Superior temporal gyrus (tissue), 1 donor: ENCODE results near the gene MS4A4A.

ENCODE experiments used
- DNase-seq: peaks from one replicate; pipeline ENCODE4 v3.0.0-alpha.2; 2016; ENCODE audit errors: extremely low spot score

MS4A4A gene

DNA sequence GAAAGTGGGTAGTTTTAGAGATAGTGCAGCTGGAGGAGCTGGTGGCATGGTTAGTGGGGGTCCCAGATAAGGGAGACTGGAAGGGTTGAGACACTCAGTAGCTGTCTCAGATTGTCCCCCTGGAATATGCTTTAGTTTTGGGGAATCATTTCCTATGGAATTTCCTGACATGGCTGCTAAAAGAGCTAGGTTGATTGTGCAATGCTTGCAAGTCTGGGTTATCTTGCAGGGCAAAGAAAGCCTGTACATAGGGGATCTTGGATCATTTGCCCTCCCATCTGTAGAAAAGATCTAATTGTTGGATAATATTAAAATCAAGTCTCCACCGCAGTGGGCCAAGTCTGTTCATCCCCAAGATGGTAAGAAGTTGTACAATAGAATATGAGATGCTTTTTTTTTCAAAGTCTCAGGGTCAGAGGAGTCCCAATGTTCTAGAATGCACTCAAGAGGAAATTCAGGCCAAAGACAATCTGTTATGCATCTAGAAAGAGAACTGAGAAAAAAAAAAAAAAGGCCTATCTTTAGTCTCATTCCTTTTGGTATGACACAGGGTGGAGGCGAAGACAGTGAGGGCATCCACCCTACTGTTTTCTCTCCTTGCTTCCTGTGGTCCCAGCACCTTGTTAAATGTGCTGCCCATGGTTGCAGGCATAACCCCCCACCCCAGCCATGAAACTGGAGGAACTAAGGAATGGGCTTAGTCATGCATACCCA is 66.8 kb downstream of the MS4A4A start:
- DNase-seq, result no peak

DNA sequence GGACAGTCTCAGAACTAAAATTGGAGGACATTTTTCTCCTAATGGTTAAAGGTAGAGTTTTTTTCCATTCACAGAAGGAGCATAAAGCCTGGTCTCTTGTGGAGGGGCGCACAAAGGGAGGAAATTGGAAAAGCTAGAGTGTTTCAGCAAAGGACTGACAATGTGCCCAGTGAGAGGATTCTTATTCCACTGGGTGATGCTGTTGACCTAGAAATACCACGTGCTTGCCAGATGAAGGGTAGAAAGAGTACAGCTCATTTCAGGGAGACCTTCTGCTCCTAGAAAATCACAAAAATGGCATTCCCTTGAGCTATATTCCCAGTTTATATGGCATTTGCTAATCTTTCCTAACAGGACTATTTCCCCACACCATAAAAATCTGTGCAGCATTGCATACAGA is 67.7 kb downstream of the MS4A4A start:
- no peak for DNase-seq

DNA sequence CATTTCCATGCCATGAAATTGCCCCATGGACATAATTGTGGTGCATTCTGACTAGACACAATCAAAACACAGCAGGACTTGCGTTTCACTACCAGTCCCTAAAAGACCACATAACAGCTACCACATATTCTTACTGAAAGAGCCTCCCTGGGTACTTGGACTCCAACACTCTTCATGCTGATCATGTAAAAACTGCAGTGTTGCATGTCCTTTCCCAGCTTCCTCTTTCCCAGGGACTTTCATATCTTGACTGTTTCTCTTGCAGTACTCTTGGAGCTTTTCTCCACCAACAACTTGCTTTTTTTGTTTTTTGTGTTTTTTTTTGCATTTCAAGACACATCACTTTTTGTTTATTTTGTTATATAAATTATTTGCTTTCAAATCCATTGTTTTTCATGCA is 69.5 kb downstream of the MS4A4A start:
- DNase-seq, result no peak

DNA sequence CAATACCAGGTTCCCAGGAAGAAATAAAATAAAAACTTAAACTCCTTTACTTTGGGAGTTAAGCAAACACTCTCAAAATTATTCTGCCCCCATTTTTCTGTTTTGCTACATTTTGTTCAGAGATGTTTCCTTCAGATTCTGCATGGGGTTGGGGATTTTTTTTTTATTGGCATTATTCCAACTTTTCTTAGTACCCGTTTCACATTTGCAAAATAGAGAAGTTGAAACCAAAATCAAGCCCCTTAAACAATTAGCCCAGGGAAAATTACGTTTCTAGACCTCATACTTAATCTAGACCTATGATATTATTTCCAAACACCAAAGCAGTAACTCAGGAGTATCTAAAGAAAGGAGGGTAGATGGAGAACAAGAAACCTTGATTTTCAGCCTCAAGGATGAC is 77.3 kb downstream of the MS4A4A start:
- DNase-seq, result no peak
